Calu3 (cell line): Measurements from ENCODE around the gene RETN. TPM values are rescaled to one million over a fixed set of nuclear protein-coding genes. Genes with fewer than 3 reads are reported as not detected.

ENCODE experiments used
- BruUV-seq: library from RNA; stranded (reverse); fragments of 400-500 nt; replicated peaks from 2 replicates; lab custom pipeline; 2021; lab: Mats Ljungman, UMichigan
- CTCF ChIA-PET: fragments of 300-600 bp; sonication (Branson Sonifier 250); formaldehyde crosslinking; loops from one replicate; lab custom pipeline; 2022; ENCODE audit warnings: antibody characterized with exemption; lab: Charles Lee
- DNase-seq: peaks from one replicate; pipeline ENCODE4 v3.0.0; 2022
- H3K27ac Mint-ChIP-seq: one replicate; pipeline ENCODE4 v1.8.0; 2022; ENCODE audit warnings: mixed read lengths; ENCODE audit not compliant: unreplicated experiment
- H3K27me3 Mint-ChIP-seq: one replicate; pipeline ENCODE4 v1.8.0; 2022; ENCODE audit warnings: mixed read lengths; ENCODE audit not compliant: unreplicated experiment
- H3K36me3 Mint-ChIP-seq: one replicate; pipeline ENCODE4 v1.8.0; 2022; ENCODE audit warnings: mild to moderate bottlenecking, moderate library complexity, mixed read lengths; ENCODE audit not compliant: insufficient read depth, unreplicated experiment
- H3K4me1 Mint-ChIP-seq: one replicate; pipeline ENCODE4 v1.8.0; 2022; ENCODE audit warnings: mild to moderate bottlenecking, low read depth, mixed read lengths; ENCODE audit not compliant: unreplicated experiment
- H3K4me3 Mint-ChIP-seq: one replicate; pipeline ENCODE4 v1.8.0; 2022; ENCODE audit warnings: mild to moderate bottlenecking, low read depth, moderate library complexity, mixed read lengths; ENCODE audit not compliant: unreplicated experiment
- H3K9me3 Mint-ChIP-seq: one replicate; pipeline ENCODE4 v1.8.0; 2022; ENCODE audit warnings: low read depth, mixed read lengths; ENCODE audit not compliant: unreplicated experiment
- intact Hi-C: fragments of 100-400 bp; cut with micrococcal nuclease; formaldehyde crosslinking; loops from one replicate; pipeline ENCODE4 v1.10.0; 2022; ENCODE audit not compliant: unreplicated experiment
- total RNA-seq: library from RNA; stranded (reverse); gene quantifications from 2 replicates; pipeline ENCODE4 v1.2.3, GENCODE V29; 2022
- TF ChIP-seq, protein P1 (sequence below): fragments of 200-600 bp; IDR thresholded peaks from one replicate; pipeline ENCODE4 v1.8.0; 2022; ENCODE audit warnings: antibody characterized with exemption; ENCODE audit not compliant: unreplicated experiment

Gene RETN
- total RNA-seq, 1 experiment from 2014 or later: not detected

- BruUV-seq: no TSS peak
- CTCF ChIA-PET: no interaction called here
Observed at GRCh38 chr19:7718668-7719067, 49.8 kb downstream of the RETN start.

More at GRCh38 chr19:7718668-7719067, 49.8 kb downstream of the RETN start:
- TF ChIP-seq, protein P1, sequence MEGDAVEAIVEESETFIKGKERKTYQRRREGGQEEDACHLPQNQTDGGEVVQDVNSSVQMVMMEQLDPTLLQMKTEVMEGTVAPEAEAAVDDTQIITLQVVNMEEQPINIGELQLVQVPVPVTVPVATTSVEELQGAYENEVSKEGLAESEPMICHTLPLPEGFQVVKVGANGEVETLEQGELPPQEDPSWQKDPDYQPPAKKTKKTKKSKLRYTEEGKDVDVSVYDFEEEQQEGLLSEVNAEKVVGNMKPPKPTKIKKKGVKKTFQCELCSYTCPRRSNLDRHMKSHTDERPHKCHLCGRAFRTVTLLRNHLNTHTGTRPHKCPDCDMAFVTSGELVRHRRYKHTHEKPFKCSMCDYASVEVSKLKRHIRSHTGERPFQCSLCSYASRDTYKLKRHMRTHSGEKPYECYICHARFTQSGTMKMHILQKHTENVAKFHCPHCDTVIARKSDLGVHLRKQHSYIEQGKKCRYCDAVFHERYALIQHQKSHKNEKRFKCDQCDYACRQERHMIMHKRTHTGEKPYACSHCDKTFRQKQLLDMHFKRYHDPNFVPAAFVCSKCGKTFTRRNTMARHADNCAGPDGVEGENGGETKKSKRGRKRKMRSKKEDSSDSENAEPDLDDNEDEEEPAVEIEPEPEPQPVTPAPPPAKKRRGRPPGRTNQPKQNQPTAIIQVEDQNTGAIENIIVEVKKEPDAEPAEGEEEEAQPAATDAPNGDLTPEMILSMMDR: no peak
- Mint-ChIP-seq H3K4me1 (no peaks in the 10 kb centered on the region), H3K27me3 (peaks cover 13% of the 10 kb centered on the region), H3K36me3 (no peaks in the 10 kb centered on the region), H3K9me3 (no peaks in the 10 kb centered on the region), H3K27ac (no peak overlapping the region), H3K4me3 (no peak overlapping the region)
- intact Hi-C loops: no loop called here
- DNase-seq: no peak

Other genes starting within 250 kb of the RETN start
- 1.3 and 3.4 TPM in 2 replicates for gene PEX11G, start 180.0 kb upstream of the RETN start, total RNA-seq
- gene ZNF358, start 152.9 kb upstream of the RETN start, total RNA-seq: 22.6 and 23.8 TPM in 2 replicates
- gene MCOLN1, start 146.4 kb upstream of the RETN start, total RNA-seq: 13.1 TPM in 2 replicates
- 51.3 and 60.1 TPM in 2 replicates for gene PNPLA6, start 133.3 kb upstream of the RETN start, total RNA-seq
- 26.0 and 30.3 TPM in 2 replicates for gene CAMSAP3, start 73.2 kb upstream of the RETN start, total RNA-seq
- 33.0 and 36.5 TPM in 2 replicates for gene XAB2, start 39.5 kb upstream of the RETN start, total RNA-seq
- gene PET100, start 39.3 kb upstream of the RETN start, total RNA-seq: 77.6 and 81.3 TPM in 2 replicates
- gene PCP2, start 35.3 kb upstream of the RETN start, total RNA-seq: not detected in 2 replicates
- 132 and 150 TPM in 2 replicates for gene STXBP2, start 31.9 kb upstream of the RETN start, total RNA-seq
- gene MCEMP1, start 8.0 kb downstream of the RETN start, total RNA-seq: not detected in 2 replicates
- gene TRAPPC5, start 11.8 kb downstream of the RETN start, total RNA-seq: 82.4 and 87.3 TPM in 2 replicates
- not detected in 2 replicates for gene FCER2, start 33.1 kb downstream of the RETN start, total RNA-seq
- gene CLEC4G, start 63.1 kb downstream of the RETN start, total RNA-seq: not detected in 2 replicates
- gene CD209, start 78.5 kb downstream of the RETN start, total RNA-seq: not detected in 2 replicates
- not detected in 2 replicates for gene CLEC4M, start 94.2 kb downstream of the RETN start, total RNA-seq
- 12.2 and 12.5 TPM in 2 replicates for gene EVI5L, start 161.2 kb downstream of the RETN start, total RNA-seq
- gene PRR36, start 205.3 kb downstream of the RETN start, total RNA-seq: 10.8 and 11.7 TPM in 2 replicates
- 8.0 and 9.1 TPM in 2 replicates for gene LRRC8E, start 219.5 kb downstream of the RETN start, total RNA-seq
- gene MAP2K7, start 234.8 kb downstream of the RETN start, total RNA-seq: 27.0 and 28.0 TPM in 2 replicates
- gene TGFBR3L, start 245.8 kb downstream of the RETN start, total RNA-seq: 0.94 and 1.6 TPM in 2 replicates